HCT116 (cell line): ENCODE results near the gene DLX5. TPM values are rescaled to one million over a fixed set of nuclear protein-coding genes. Genes with fewer than 3 reads are reported as not detected.

Source experiments
- ATAC-seq: fragments of 200-7000 bp; cut with Tn5 transposase; 2 replicates; pipeline ENCODE4 v1.9.1; 2020; ENCODE audit warnings: mild to moderate bottlenecking, moderate library complexity
- BruUV-seq: library from RNA; stranded (reverse); fragments of 400-500 nt; replicated peaks from 2 replicates; lab custom pipeline; 2021; lab: Mats Ljungman, UMichigan
- CTCF ChIA-PET: fragments of 300-600 bp; sonication (Branson Sonifier 250); formaldehyde crosslinking; loops from one replicate; lab custom pipeline; 2021; ENCODE audit warnings: antibody characterized with exemption; lab: Charles Lee
- POLR2A ChIA-PET: fragments of 300-600, 350-600 bp; sonication (Branson Sonifier 250); formaldehyde crosslinking; loops from one replicate; lab custom pipeline; 2021; ENCODE audit warnings: antibody characterized with exemption; lab: Charles Lee
- RAD21 ChIA-PET, 2 experiments: fragments of 300-600 bp; sonication (Branson Sonifier 250); formaldehyde crosslinking; loops; one replicate each; lab custom pipeline; 2023; ENCODE audit warnings: low total read pairs in 2 of 2; ENCODE audit not compliant: uncharacterized antibody in 2 of 2, unreplicated experiment in 2 of 2, low non-redundant PET in 1 of 2; lab: Charles Lee
- DNase-seq: peaks from one replicate; pipeline ENCODE4 v3.0.0-alpha.2; 2010; ENCODE audit warnings: low read depth, low spot score
- H2AFZ ChIP-seq: fragments of 200-600 bp; shearing (Covaris generic), sonication (generic); 2 replicates; pipeline ENCODE4 v1.6.1; 2017; ENCODE audit warnings: low read depth, mixed run types, mixed read lengths, antibody characterized with exemption, low read length; ENCODE audit not compliant: poor library complexity, severe bottlenecking
- H3K27ac ChIP-seq: 2 replicates; pipeline ENCODE4 v1.5.1; 2012; ENCODE audit warnings: low read depth, low read length
- H3K27me3 ChIP-seq: fragments of 200-600 bp; sonication (generic); 2 replicates; pipeline ENCODE4 v1.6.1; 2016; ENCODE audit warnings: mixed run types, low read length, mixed read lengths; ENCODE audit not compliant: insufficient read depth
- H3K36me3 ChIP-seq, 2 experiments: fragments of 200-500 bp in 1 of 2; fragments of 200-600 bp in 1 of 2; sonication (Bioruptor generic) in 1 of 2; sonication (generic) in 1 of 2; 2 replicates each; pipeline versions ENCODE4 v1.5.1 to v1.6.1; 2014 to 2016; ENCODE audit warnings: low read length in 2 of 2, inconsistent platforms in 1 of 2, mixed read lengths in 1 of 2, mixed run types in 1 of 2; ENCODE audit not compliant: insufficient read depth in 2 of 2, control insufficient read depth in 1 of 2
- H3K4me1 ChIP-seq, 2 experiments: fragments of 200-600 bp in 1 of 2; sonication (generic) in 1 of 2; 2 replicates each; pipeline versions ENCODE4 v1.5.1 to v1.6.1; 2012 to 2017; ENCODE audit warnings: low read length in 2 of 2, inconsistent platforms in 1 of 2, mild to moderate bottlenecking in 1 of 2, mixed read lengths in 1 of 2, mixed run types in 1 of 2, moderate library complexity in 1 of 2; ENCODE audit not compliant: insufficient read depth in 2 of 2, control insufficient read depth in 1 of 2
- H3K4me2 ChIP-seq: fragments of 200-600 bp; sonication (generic); 2 replicates; pipeline ENCODE4 v1.6.1; 2017; ENCODE audit warnings: mixed run types, low read length, mixed read lengths
- H3K4me3 ChIP-seq, 2 experiments: fragments of 200-600 bp in 1 of 2; sonication (generic) in 1 of 2; replicated peaks in 1 of 2; 2 replicates each; pipeline ENCODE4 v1.5.1; 2011 to 2016; ENCODE audit warnings: low read length in 2 of 2, control low read depth in 1 of 2, low read depth in 1 of 2, mild to moderate bottlenecking in 1 of 2, mixed read lengths in 1 of 2, mixed run types in 1 of 2
- H3K79me2 ChIP-seq: fragments of 200-600 bp; sonication (generic); 2 replicates; pipeline ENCODE4 v1.6.1; 2017; ENCODE audit warnings: mild to moderate bottlenecking, mixed run types, low read length, moderate library complexity, mixed read lengths; ENCODE audit not compliant: insufficient read depth
- H3K9ac ChIP-seq: fragments of 200-600 bp; sonication (generic); 2 replicates; pipeline ENCODE4 v1.6.1; 2016; ENCODE audit warnings: low read length, mixed read lengths
- H3K9me2 ChIP-seq: fragments of 200-600 bp; sonication (generic), shearing (Covaris generic); 2 replicates; pipeline ENCODE4 v1.6.1; 2017; ENCODE audit warnings: mixed run types, mild to moderate bottlenecking, moderate library complexity; ENCODE audit not compliant: insufficient read depth
- H3K9me3 ChIP-seq, 2 experiments: fragments of 200-500 bp in 1 of 2; fragments of 200-600 bp in 1 of 2; sonication (Bioruptor generic) in 1 of 2; sonication (generic) in 1 of 2; 2 replicates each; pipeline ENCODE4 v1.6.1; 2014 to 2017; ENCODE audit warnings: low read length in 2 of 2, mixed read lengths in 2 of 2, inconsistent platforms in 1 of 2, low read depth in 1 of 2, mild to moderate bottlenecking in 1 of 2, mixed run types in 1 of 2, moderate library complexity in 1 of 2; ENCODE audit not compliant: control insufficient read depth in 1 of 2, insufficient read depth in 1 of 2
- H4K20me1 ChIP-seq: fragments of 200-600 bp; sonication (generic), shearing (Covaris generic); 2 replicates; pipeline ENCODE4 v1.6.1; 2017; ENCODE audit warnings: mixed run types, mild to moderate bottlenecking, moderate library complexity; ENCODE audit not compliant: insufficient read depth
- CEBPB ChIP-seq: IDR thresholded peaks from 2 replicates; pipeline ENCODE4 v1.6.1; 2012; ENCODE audit warnings: low read depth
- ELF1 ChIP-seq: IDR thresholded peaks from 2 replicates; pipeline ENCODE4 v1.6.1; 2012; ENCODE audit warnings: low read depth, borderline replicate concordance
- EZH2 ChIP-seq: fragments of 200-600 bp; sonication (generic); IDR thresholded peaks from 2 replicates; pipeline ENCODE4 v1.6.1; 2017; ENCODE audit warnings: antibody characterized with exemption, mixed run types
- JUND ChIP-seq: IDR thresholded peaks from 2 replicates; pipeline ENCODE4 v1.6.1; 2012
- SRF ChIP-seq: IDR thresholded peaks from 2 replicates; pipeline ENCODE4 v1.6.1; 2012; ENCODE audit warnings: low read depth
- ZFX ChIP-seq: fragments of 450-650 bp; IDR thresholded peaks from 2 replicates; pipeline ENCODE4 v1.6.1; 2017
- ZNF274 ChIP-seq: fragments of 200-500 bp; sonication (Bioruptor generic); IDR thresholded peaks from 2 replicates; pipeline ENCODE4 v1.6.1; 2014; ENCODE audit warnings: mild to moderate bottlenecking, low read depth, low read length, inconsistent platforms
- intact Hi-C: fragments of 100-400 bp; cut with micrococcal nuclease; formaldehyde crosslinking; loops from 2 replicates; pipeline ENCODE4 v1.10.0; 2022
- total RNA-seq: library from RNA; stranded (reverse); gene quantifications from one replicate; pipeline ENCODE4 v1.2.1, GENCODE V29; 2021; ENCODE audit not compliant: unreplicated experiment
- TF ChIP-seq, protein P1 (sequence below): IDR thresholded peaks from 2 replicates; pipeline ENCODE4 v1.6.1; 2012
- TF ChIP-seq, protein P2 (sequence below): IDR thresholded peaks from 2 replicates; pipeline ENCODE4 v1.6.1; 2011; ENCODE audit warnings: mild to moderate bottlenecking, low read length, moderate library complexity; ENCODE audit not compliant: insufficient replicate concordance; ENCODE audit errors: extremely low read depth

DLX5 gene
- total RNA-seq, 1 experiment from 2014 or later = not detected

DNA sequence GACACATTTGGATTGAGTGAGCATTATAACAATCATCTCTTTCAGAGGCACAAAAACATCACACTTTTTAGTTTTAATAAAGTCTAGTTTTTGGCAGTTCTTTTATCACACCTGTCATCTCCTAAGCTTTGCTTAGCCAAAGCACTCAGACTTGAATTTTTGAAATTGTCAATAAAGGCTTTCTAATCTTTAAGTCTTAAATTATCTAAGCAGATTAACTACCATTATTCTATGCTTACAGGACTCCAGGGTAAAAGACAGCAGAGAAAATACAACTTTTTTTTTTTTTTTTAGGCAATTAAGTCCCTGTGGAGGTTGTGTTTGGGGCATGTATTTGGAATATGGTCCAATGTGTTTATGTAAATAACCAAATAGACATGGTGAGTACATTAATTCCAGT is 36.9 kb downstream of the DLX5 start:
- Histone ChIP-seq H3K9me3 (no peaks in the 10 kb centered on the region), H3K27me3 (peaks cover 63% of the 10 kb centered on the region), H3K36me3 (no peaks in the 10 kb centered on the region), H3K9ac (no peak overlapping the region), H3K4me2 (no peak overlapping the region), H2AFZ (no peak overlapping the region), H3K79me2 (no peaks in the 10 kb centered on the region), H3K4me1 (no peaks in the 10 kb centered on the region), H3K4me3 (no peak overlapping the region), H4K20me1 (no peaks in the 10 kb centered on the region), H3K27ac (no peak overlapping the region), H3K9me2 (no peaks in the 10 kb centered on the region)
- no peak for DNase-seq
- no TSS peak for BruUV-seq
- ChIA-PET POLR2A (no interaction called here), RAD21 (no interaction called here), CTCF (no interaction called here)
- intact Hi-C loops = no loop called here
- TF ChIP-seq EZH2 (no peak), ZFX (no peak), ZNF274 (no peak), SRF (no peak), JUND (no peak), ELF1 (no peak)
- TF ChIP-seq, protein P1, sequence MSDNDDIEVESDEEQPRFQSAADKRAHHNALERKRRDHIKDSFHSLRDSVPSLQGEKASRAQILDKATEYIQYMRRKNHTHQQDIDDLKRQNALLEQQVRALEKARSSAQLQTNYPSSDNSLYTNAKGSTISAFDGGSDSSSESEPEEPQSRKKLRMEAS = no peak
- no peak for ATAC-seq

GRCh38 chr7:96986901-96987300 is 37.7 kb downstream of the DLX5 start:
- no peak for DNase-seq
- Histone ChIP-seq H4K20me1 (no peaks in the 10 kb centered on the region), H3K4me1 (no peaks in the 10 kb centered on the region), H3K4me2 (no peak overlapping the region), H3K9me2 (no peaks in the 10 kb centered on the region), H3K36me3 (no peaks in the 10 kb centered on the region), H3K27ac (no peak overlapping the region), H2AFZ (no peak overlapping the region), H3K4me3 (no peak overlapping the region), H3K27me3 (peaks cover 67% of the 10 kb centered on the region), H3K9me3 (no peaks in the 10 kb centered on the region), H3K9ac (no peak overlapping the region), H3K79me2 (no peaks in the 10 kb centered on the region)
- BruUV-seq = no TSS peak
- intact Hi-C loops = no loop called here
- ChIA-PET POLR2A (no interaction called here), RAD21 (no interaction called here), CTCF (no interaction called here)
- TF ChIP-seq, protein P2, sequence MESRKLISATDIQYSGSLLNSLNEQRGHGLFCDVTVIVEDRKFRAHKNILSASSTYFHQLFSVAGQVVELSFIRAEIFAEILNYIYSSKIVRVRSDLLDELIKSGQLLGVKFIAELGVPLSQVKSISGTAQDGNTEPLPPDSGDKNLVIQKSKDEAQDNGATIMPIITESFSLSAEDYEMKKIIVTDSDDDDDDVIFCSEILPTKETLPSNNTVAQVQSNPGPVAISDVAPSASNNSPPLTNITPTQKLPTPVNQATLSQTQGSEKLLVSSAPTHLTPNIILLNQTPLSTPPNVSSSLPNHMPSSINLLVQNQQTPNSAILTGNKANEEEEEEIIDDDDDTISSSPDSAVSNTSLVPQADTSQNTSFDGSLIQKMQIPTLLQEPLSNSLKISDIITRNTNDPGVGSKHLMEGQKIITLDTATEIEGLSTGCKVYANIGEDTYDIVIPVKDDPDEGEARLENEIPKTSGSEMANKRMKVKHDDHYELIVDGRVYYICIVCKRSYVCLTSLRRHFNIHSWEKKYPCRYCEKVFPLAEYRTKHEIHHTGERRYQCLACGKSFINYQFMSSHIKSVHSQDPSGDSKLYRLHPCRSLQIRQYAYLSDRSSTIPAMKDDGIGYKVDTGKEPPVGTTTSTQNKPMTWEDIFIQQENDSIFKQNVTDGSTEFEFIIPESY = no peak
- TF ChIP-seq CEBPB = no peak
- TF ChIP-seq JUND = no peak
- TF ChIP-seq ELF1 = no peak
- no peak for ATAC-seq
